Thoracic aorta endothelial cell (primary cell): Measurements from ENCODE around the gene TMPRSS4. TPM values are rescaled to one million over a fixed set of nuclear protein-coding genes. Genes with fewer than 3 reads are reported as not detected.

Experiments used
- total RNA-seq: library from RNA; depleted of rRNA; stranded (reverse); fragments of >200 nt; gene quantifications from 2 replicates; pipeline ENCODE4 v1.2.3, GENCODE V29; 2012

Gene TMPRSS4, protein sequence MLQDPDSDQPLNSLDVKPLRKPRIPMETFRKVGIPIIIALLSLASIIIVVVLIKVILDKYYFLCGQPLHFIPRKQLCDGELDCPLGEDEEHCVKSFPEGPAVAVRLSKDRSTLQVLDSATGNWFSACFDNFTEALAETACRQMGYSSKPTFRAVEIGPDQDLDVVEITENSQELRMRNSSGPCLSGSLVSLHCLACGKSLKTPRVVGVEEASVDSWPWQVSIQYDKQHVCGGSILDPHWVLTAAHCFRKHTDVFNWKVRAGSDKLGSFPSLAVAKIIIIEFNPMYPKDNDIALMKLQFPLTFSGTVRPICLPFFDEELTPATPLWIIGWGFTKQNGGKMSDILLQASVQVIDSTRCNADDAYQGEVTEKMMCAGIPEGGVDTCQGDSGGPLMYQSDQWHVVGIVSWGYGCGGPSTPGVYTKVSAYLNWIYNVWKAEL
- not detected in 2 replicates for total RNA-seq

DNA sequence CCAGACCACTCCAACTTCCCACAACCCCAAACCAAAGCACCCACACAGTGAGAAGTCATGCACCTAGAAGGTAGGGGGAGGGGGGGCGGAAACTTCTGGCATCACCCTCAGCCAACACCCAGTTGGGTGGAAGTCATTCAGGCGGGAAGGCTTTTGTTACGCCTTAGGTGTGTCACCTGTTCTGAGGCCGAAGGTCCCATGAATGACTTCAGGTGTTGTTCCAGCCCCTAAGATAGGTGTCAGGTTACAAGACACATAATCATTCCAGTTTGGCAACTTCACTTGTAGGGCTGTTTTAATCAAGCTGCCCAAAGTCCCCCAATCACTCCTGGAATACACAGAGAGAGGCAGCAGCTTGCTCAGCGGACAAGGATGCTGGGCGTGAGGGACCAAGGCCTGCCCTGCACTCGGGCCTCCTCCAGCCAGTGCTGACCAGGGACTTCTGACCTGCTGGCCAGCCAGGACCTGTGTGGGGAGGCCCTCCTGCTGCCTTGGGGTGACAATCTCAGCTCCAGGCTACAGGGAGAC, at the start of gene TMPRSS4:
Gene TMPRSS4 (plus strand): TSS at position 325 of the 528 bp plus-strand sequence. CDS start 225 bp downstream, outside the sequence.

DNA sequence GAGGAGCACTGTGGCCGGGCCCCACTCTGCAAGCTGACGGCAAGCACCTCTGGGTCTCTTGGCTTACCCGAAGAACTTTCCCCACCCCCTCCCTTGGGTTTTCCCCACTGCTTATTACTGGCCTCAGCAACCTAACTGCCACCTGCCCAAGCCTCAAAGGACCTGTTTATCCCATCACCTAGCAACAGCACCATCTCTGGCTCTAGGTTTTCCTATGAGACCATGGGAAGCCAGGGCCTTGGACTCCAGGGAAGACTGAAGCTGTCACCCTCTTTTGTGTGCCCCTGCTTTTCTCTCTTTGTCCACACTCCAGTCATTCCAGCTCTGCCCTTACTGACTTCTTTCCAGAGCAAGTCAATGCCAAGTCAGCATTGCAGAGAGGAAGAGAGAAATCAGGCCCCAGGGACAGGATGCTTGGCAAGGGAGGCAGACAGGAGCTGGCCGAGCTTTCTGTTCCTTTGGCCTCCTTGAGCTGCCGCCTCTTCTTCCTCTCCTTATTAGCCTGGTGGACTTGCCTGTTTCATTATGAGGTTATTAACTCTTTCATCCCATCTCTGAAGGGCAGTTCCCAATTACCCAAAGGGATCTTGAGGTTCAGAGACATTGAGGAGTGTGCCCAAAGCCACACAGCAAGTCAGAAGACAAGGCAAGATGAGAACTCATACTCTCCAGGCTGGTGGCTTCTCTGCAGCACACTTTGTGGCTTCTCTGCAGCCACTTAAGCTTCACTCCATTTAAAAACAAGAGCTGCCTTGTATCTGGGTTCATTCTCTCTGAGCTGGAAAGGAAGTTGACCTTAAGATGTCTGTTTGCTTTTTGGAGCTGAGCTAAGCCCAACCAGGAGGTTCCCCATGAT, 10.3 kb downstream of the TMPRSS4 start, which contains the start of gene SMIM35:
Gene SMIM35 (minus strand): TSS at position 51 of the 856 bp plus-strand sequence. CDS start 206 bp downstream, outside the sequence.

DNA sequence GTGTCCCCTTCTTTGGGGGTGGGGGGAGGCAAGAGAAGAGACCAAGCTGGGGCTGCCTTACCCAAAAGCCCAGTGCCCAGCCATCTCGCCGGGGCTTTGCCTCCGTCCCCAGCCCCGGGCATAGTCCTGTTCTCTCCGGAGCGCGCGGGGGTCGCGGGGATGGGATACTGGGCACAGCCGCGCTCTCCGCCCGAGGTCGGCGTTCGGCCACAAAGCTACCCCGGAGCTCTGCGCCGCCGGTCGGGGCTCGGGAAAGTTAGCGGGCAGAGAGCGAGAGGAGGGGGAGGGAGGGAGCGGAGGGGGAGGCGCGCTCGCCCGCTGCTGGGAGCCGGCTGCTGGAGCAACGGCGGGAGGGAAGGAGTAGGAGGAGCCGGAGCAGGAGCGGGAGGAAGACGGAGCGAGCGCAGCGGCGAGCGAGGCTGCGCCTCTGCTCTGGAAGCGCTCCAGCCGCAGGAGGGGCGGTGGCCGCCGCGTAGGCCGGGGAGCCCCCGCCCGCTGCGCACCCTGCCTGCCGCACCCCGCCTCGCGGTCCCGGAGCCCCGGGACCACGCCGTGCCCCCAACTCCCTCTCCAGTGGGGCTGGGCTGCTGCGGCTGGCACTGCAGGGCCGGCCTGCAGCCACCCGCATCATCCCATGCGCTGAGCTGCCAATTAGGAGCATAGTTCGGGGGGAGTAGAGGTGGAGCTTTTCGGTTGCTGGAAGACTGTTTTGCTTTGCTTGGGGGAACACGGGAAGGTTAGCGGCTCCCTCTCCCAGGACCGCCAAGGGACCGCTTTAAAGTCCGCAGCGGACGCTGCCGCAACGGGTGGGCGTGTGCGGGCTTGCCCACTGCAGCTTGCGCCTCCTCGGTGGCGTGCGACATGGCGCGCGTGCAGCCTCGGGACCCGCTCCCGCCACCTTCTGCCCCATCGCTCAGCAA, 75.9 kb downstream of the TMPRSS4 start, which contains the start of gene SCN4B:
Gene SCN4B (minus strand): TSS at position 272 of the 920 bp plus-strand sequence. CDS start 150 bp downstream, at position 122.

Other genes starting within 250 kb of the TMPRSS4 start
- 0.53 and 2.6 TPM in 2 replicates for gene FXYD6, start 200.4 kb upstream of the TMPRSS4 start, total RNA-seq
- gene TMPRSS13, start 147.7 kb upstream of the TMPRSS4 start, total RNA-seq: not detected in 2 replicates
- gene IL10RA, start 90.7 kb upstream of the TMPRSS4 start, total RNA-seq: 0.07 TPM in 1 of 2 replicates, not detected in the other
- gene SMIM35, start 9.9 kb downstream of the TMPRSS4 start, total RNA-seq: not detected in 2 replicates
- gene SCN4B, start 75.7 kb downstream of the TMPRSS4 start, total RNA-seq: 0.13 and 0.14 TPM in 2 replicates
- not detected in 2 replicates for gene SCN2B, start 99.6 kb downstream of the TMPRSS4 start, total RNA-seq
- gene JAML, start 147.9 kb downstream of the TMPRSS4 start, total RNA-seq: 0.07 TPM in 1 of 2 replicates, not detected in the other
- gene MPZL3, start 175.3 kb downstream of the TMPRSS4 start, total RNA-seq: 11.8 and 14.1 TPM in 2 replicates
- 112 and 218 TPM in 2 replicates for gene MPZL2, start 187.2 kb downstream of the TMPRSS4 start, total RNA-seq
- not detected in 2 replicates for gene CD3E, start 227.7 kb downstream of the TMPRSS4 start, total RNA-seq